ENCODE data around the gene METTL6. TPM values are rescaled to one million over a fixed set of nuclear protein-coding genes. Genes with fewer than 3 reads are reported as not detected.

Gene METTL6
- total and polyA plus RNA-seq, 2 of the 4 experiments (the other 2 are of a cell fraction): 15.4 to 21.5 TPM

DNA sequence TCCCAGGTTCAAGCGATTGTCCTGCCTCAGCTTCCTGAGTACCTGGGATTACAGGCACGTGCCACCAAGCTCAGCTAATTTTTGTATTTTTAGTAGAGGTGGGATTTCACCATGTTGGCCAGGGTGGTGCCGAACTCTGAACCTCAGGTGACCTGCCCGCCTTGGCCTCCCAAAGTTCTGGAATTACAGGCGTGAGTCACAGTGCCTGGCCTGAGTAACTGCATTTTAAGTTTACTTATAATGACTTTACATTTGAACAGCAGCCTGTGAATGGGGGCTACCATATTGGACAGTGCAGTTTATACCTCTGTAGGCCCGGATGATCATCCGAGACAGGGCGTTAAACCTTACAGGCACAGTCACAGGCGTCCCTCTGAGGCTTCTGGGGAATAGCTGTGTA, 24.8 kb upstream of the METTL6 start:
- WGBS, 2 experiments (ENCODE audit: extremely low coverage in 2 of 2, insufficient read length in 1 of 2): 96% methylated on average over 4 of the region's 9 CpGs; no CpG with 5 or more reads in 1 of the 2 experiments
- Histone ChIP-seq H2AK5ac (ENCODE audit: low read depth, low read length) (no peak overlapping the region), H4K8ac (ENCODE audit: low read depth in 2 of 2, low read length in 2 of 2) (no peak overlapping the region), H3K4ac (ENCODE audit: low read depth, low read length) (no peak overlapping the region), H3K27ac (ENCODE audit: insufficient read depth, low read length) (no peak overlapping the region), H4K20me1 (ENCODE audit: insufficient read depth, low read length) (no peaks in the 10 kb centered on the region; the same call in 1 of the 2 replicates), H2BK120ac (ENCODE audit: low read depth, low read length) (no peak overlapping the region), H3K79me1 (ENCODE audit: low read depth in 1 of 2, low read length in 2 of 2) (no peaks in the 10 kb centered on the region), H2AFZ (replicated peaks; ENCODE audit: low read length, poor library complexity) (no peak overlapping the region), H3K9me3 (ENCODE audit: control insufficient read depth, insufficient read depth, low read length) (no peaks in the 10 kb centered on the region), H3K27me3 (ENCODE audit: control insufficient read depth, insufficient read depth, low read length) (no peaks in the 10 kb centered on the region; the same call in 1 of the 2 replicates), H3K23ac (ENCODE audit: low read depth, low read length) (no peak overlapping the region), H2AK9ac (replicated peaks; ENCODE audit: low read depth, low read length, poor library complexity) (no peak overlapping the region), H3K9me1 (ENCODE audit: insufficient read depth, low read length) (no peaks in the 10 kb centered on the region; the same call in 1 of the 2 replicates), H2BK15ac (ENCODE audit: low read depth, low read length) (no peak overlapping the region), H3K4me3 (ENCODE audit: insufficient read depth, low read depth, low read length) (no peak overlapping the region), H3K14ac (replicated peaks; ENCODE audit: low read depth, low read length) (no peak overlapping the region), H4K91ac (ENCODE audit: insufficient read depth, low read depth, low read length) (no peak overlapping the region), H3K4me1 (ENCODE audit: control insufficient read depth, insufficient read depth, low read length) (no peaks in the 10 kb centered on the region), H3K36me3 (ENCODE audit: control insufficient read depth, insufficient read depth, low read length) (no peaks in the 10 kb centered on the region), H3K4me2 (ENCODE audit: low read depth, low read length) (no peak overlapping the region), H3K18ac (ENCODE audit: low read depth, low read length) (no peak overlapping the region), H4K5ac (ENCODE audit: low read depth, low read length) (no peak overlapping the region), H2BK5ac (ENCODE audit: low read depth, low read length, poor library complexity, severe bottlenecking) (no peak overlapping the region), H2BK20ac (ENCODE audit: low read depth, low read length) (no peak overlapping the region), H3K9ac (ENCODE audit: low read depth, low read length) (no peak overlapping the region), H3K56ac (ENCODE audit: extremely low read depth, insufficient read depth, low read length) (no peak overlapping the region)
- ATAC-seq (ENCODE audit: low read depth): no peak
- intact Hi-C loops (cut with micrococcal nuclease): no loop called here
- no TSS peak for BruUV-seq (replicated peaks)
- ChIA-PET CTCF (no interaction called here), POLR2A (ENCODE audit: unreplicated experiment) (no interaction called here)
- dilution Hi-C loops (cut with HindIII; ENCODE audit: low sequenced_read_pairs, unreplicated experiment): no loop called here
- no peak for TF ChIP-seq MAZ (IDR thresholded peaks at IDR 0.05; ENCODE audit: borderline replicate concordance, low read depth, low read length)
- TF ChIP-seq BHLHE40 (IDR thresholded peaks at IDR 0.05; ENCODE audit: low read depth, low read length): no peak
- no peak for TF ChIP-seq MAFK (IDR thresholded peaks at IDR 0.05; ENCODE audit: low read depth, low read length)
- no peak for TF ChIP-seq FOS (IDR thresholded peaks at IDR 0.05; ENCODE audit: low read depth, low read length)
- TF ChIP-seq MXI1 (IDR thresholded peaks at IDR 0.05; ENCODE audit: borderline replicate concordance, low read depth, low read length): no peak
- no peak for TF ChIP-seq SMC3 (IDR thresholded peaks at IDR 0.05; ENCODE audit: low read depth, low read length)
- TF ChIP-seq RFX5 (IDR thresholded peaks at IDR 0.05; ENCODE audit: low read depth, low read length): no peak
- TF ChIP-seq, protein P1, sequence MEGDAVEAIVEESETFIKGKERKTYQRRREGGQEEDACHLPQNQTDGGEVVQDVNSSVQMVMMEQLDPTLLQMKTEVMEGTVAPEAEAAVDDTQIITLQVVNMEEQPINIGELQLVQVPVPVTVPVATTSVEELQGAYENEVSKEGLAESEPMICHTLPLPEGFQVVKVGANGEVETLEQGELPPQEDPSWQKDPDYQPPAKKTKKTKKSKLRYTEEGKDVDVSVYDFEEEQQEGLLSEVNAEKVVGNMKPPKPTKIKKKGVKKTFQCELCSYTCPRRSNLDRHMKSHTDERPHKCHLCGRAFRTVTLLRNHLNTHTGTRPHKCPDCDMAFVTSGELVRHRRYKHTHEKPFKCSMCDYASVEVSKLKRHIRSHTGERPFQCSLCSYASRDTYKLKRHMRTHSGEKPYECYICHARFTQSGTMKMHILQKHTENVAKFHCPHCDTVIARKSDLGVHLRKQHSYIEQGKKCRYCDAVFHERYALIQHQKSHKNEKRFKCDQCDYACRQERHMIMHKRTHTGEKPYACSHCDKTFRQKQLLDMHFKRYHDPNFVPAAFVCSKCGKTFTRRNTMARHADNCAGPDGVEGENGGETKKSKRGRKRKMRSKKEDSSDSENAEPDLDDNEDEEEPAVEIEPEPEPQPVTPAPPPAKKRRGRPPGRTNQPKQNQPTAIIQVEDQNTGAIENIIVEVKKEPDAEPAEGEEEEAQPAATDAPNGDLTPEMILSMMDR (conservative IDR thresholded peaks at IDR 0.05; ENCODE audit: low read depth, low read length): no peak
- TF ChIP-seq, protein P2, sequence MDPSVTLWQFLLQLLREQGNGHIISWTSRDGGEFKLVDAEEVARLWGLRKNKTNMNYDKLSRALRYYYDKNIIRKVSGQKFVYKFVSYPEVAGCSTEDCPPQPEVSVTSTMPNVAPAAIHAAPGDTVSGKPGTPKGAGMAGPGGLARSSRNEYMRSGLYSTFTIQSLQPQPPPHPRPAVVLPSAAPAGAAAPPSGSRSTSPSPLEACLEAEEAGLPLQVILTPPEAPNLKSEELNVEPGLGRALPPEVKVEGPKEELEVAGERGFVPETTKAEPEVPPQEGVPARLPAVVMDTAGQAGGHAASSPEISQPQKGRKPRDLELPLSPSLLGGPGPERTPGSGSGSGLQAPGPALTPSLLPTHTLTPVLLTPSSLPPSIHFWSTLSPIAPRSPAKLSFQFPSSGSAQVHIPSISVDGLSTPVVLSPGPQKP (IDR thresholded peaks at IDR 0.05; ENCODE audit: borderline replicate concordance, low read depth, low read length): no peak
- no peak for TF ChIP-seq CHD1 (IDR thresholded peaks at IDR 0.05; ENCODE audit: low read depth, low read length)
- no peak for TF ChIP-seq RAD21 (IDR thresholded peaks at IDR 0.05; ENCODE audit: low read length)
- TF ChIP-seq POLR2A (IDR thresholded peaks at IDR 0.05; ENCODE audit: low read depth, low read length): no peak
- no peak for TF ChIP-seq NFE2L2 (IDR thresholded peaks at IDR 0.05; ENCODE audit: low read depth, low read length)
- TF ChIP-seq, protein P3, sequence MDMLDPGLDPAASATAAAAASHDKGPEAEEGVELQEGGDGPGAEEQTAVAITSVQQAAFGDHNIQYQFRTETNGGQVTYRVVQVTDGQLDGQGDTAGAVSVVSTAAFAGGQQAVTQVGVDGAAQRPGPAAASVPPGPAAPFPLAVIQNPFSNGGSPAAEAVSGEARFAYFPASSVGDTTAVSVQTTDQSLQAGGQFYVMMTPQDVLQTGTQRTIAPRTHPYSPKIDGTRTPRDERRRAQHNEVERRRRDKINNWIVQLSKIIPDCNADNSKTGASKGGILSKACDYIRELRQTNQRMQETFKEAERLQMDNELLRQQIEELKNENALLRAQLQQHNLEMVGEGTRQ (IDR thresholded peaks at IDR 0.05; ENCODE audit: low read depth, low read length): no peak
- no peak for TF ChIP-seq CEBPB (IDR thresholded peaks at IDR 0.05; ENCODE audit: low read depth, low read length)
- no peak for TF ChIP-seq RCOR1 (IDR thresholded peaks at IDR 0.05; ENCODE audit: insufficient replicate concordance, low read length)
- in situ Hi-C loops (cut with MboI; ENCODE audit: low sequenced_read_pairs): no loop called here
- DNase-seq: no peak
